Measurements from ENCODE around the gene NUBPL.
"Not testable (repeated sequence)": the region's sequence is repeated elsewhere in the genome, so short reads cannot be mapped to it uniquely, and the experiment has no call there.

Gene NUBPL

DNA sequence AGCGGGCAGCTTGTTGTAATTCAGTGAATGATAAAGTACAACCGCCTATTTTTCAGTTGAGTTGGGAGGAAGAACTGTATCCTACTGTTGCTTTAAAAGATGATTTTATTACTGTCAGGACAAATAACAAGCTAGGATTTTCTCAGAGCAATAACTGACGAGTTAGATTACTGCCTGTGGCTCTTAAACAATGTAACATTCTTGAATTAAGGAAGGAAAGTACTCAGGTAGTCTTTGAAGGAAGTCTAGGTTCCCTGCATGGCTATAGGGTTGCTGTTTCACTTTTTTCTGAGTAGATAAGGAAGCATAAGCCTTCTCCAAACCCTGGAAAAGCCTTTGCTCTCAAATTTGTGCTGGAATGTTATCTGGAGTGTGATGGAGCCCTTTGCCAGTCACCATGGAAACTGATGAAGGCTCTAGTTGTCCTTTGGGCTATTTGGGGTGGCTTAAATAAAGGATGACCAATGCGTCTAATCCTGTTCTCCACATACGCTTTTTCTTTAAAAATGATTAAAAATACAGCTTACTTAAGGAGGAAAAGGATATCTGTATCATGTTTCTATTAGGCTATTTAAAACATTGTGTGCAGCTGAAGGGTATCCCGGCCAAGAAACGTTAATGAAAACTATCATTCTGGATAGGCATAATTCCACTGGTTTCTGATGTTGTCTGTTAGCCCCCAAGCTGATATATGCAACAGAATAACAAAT lies 17.7 kb downstream of the NUBPL start:
- no peak for DNase-seq

DNA sequence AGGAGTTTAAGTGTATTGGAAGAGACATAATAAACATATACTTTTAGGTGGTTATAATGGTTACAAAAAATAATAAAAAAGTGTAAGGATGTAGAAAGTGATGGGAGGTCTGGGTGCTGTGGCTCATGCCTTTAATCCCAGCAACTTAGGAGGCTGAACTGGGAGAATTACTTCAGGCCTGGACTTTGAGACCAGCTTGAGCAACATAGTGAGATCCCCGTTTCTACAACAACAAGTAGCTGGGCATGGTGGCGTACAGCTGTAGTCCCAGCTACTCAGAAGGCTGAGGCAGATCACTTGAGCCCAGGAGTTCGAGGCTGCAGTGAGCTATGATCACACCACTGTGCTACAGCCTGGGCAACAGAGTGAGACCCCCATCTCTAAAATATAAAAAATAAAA lies 19.0 kb downstream of the NUBPL start:
- DNase-seq, result no peak

DNA sequence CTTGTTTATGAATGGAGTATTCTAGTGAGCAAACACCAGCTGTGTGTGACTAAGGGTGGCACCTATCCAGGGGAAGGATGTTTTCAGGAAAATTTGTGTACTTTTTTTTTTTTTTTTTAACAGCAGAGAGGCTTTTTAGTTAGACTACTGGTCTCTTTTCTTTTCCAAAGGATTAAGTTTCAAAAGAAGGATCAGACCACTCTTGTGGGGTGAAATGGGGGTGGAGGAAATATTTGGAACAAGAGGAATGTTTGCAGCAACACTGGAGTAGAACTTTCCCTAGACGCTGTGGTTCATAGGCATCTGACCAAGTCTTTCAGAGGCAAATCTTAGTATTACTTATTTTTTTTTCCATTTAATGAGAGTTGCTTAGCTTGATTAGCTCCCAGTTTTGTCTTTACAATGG lies 21.1 kb downstream of the NUBPL start:
- no peak for DNase-seq

DNA sequence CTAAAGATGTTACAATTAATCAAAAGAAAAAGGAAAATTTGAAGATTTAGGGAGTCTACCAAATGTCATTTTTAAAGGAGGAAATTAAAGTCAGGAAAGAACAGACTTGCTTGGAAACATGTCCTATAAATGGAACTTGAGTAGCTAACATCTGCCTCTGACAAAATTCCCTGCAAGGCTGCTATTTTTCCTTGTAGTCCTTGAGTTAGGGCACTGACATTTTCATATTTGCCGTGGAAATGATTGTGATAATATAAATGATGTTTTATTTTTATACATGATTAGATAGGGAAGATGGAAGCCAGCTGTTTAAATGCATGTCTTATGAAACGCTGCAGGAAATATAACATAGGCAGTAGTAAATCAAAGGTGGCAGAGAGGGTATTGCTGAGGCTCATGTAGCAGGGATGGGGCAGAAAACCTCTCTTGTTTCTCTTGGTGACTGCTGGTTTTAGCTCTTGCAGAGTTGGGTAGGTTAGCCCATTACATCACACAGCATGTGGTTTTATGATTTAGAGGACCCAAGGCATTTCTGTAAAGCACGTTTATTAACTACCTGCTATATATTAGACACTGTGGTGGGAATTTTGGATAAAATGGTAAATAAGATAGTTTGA lies 21.7 kb downstream of the NUBPL start:
- DNase-seq, result no peak

DNA sequence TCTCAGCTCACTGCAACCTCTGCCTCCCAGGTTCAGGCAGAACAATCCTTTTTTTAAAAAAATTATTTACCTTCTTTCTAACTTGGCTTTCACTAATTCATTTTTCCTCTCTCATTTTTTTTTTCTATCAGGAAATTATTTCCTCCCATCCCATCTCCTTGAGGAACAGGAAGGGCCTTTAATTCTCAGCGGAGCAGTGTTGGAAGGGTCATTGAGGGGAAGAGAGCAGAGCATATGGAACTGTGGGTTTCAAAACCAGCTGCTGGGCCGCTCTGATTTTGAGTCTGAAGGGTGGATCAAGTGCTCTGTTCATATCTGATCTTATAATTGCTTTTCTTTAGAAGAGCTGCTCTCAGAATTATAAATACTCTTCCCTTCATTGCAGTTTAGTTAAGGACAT lies 29.0 kb downstream of the NUBPL start:
- no peak for DNase-seq

DNA sequence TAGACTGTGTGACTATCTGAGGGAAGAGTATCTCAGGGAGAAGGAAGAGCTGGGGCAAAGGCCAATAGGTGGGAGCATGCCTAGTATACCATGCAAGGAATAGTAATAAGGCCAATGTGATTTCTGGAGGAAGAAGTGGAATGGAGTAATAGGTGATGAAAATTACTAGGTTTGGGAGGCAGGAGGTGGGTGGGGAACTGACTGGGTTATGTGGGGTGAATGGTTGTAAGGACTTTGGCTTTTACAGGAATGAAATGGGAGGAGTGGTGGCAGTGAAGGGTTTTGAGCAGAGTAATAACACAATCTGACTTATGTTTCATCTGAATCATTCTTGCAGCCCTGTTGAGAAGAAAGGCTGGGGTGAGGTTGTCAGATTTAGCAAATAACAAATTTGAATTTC lies 30.9 kb downstream of the NUBPL start:
- no peak for DNase-seq

DNA sequence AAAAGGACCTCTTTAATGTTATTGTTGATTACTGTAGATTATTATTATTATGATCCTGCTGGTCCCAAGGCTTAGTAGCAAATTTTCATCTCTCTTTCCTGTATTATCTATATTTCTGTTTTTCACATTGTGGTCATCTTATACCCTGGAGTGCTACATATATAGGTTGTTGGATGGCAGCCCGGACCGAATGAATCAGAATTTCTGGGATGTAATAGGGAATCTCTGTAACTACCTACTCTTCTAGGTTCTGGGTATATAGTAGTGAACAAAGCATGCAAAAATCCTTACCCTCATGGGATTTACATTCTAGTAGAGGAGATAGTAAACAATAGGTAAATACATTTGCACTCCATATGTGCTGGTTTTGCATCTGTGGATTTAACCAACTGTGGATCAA lies 31.4 kb downstream of the NUBPL start:
- no peak for DNase-seq

DNA sequence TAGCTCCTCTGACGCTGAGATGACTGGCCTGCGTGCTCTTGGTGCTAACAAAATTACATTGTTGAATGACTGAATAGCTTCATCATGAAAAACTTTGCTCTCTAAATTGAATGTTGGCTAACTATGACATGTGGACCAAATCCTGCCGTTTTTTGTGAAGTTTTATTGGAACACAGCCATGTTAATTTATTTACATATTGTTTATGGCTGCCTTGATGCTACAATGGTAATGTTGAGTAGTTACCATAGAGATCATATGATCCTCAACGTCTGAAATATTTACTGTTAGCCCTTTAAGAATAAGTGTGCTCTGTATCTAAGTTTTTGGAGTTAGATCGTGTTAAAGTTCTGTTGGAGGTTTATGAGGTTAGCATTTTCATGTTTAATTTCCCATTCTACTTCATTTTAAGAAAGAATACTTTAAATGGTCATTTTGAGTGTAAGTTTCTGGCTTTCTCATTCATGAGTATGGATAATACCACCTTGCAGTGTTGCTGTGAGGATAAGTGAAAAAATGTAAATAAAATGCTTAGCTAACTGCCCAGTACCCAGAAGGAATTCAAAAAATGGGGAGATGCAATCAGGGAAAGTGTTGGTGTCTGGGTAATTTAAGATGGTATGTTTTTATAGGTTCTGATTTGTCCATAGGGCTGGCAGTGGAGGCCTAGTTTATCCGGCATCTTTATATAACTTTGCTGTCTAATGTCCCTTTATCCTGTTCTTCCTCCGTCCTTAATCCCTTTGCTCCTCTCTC lies 35.3 kb downstream of the NUBPL start:
- no peak for DNase-seq

DNA sequence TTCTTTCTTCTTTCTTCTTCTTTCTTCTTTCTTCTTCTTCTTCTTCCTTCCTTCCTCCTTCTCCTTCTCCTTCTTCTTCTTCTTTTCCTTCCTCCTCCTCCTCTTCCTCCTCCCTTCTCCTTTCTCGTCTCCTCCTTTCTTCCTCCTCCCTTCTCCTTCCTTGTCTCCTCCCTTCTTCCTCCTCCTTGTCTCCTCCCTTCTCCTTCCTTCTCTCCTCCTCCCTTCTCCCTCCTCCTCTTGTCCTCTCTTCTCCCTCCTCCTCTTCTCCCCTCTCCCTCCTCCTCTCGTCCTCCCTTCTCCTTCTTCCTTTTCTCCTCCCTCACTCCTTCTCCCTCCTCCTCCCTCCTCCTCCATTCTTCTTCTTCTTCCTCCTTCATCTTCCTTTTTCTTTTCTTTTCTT lies 44.5 kb downstream of the NUBPL start:
- DNase-seq, result no peak

DNA sequence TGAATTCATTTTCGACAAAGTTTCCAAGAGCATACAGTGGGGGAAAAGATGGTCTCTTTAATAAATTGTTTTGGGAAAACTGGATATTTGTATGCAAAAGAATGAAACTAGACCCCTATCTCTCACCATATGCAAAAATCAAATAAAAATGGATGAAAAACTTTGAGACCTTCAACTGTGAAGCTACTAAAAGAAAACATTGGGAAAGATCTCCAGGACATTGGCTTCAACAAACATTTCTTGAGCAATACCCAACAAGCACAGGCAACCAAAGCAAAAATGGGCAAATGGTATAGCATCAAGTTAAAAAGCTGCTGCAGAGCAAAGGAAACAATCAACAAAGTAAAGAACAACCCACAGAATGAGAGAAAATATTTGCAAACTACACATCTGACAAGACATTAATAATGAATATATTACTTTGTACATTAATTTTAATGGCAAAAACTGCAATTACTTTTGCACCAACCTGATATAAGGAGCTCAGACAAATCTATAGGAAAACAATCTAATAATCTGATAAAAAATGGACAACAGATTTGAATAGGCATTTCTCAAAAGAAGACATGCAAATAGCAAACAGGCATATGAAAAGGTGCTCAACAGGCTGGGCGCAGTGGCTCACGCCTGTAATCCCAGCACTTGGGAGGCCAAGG lies 50.7 kb downstream of the NUBPL start:
- DNase-seq, result no peak

DNA sequence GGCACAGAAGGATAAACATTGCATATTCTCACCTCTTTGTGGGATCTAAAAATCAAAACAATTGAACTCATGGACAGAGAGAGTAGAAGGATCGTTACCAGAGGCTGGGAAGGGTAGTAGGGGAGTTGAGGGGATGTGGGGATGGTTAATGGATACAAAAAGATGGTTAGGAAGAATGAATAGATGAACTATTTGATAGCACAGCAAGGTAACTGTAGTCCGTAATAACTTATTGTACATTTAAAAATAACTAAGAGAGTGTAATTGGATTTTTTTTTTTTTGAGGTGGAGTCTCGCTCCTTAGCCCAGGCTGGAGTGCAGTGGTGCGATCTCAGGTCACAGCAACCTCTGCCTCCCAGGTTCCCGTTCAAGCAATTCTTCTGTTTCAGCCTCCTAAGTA lies 52.0 kb downstream of the NUBPL start:
- no peak for DNase-seq

DNA sequence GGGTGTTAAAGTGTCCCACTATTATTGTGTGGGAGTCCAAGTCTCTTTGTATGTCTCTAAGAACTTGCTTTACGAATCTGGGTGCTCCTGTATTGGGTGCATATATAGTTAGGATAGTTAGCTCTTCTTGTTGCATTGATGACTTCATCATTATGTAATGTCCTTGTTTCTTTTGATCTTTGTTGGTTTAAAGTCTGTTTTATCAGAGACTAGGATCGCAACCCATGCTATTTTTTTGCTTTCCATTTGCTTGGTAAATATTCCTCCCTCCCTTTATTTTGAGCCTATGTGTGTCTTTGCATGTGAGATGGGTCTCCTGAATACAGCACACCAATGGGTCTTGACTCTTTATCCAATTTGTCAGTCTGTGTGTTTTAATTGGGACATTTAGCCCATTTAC lies 57.7 kb downstream of the NUBPL start:
- not testable (repeated sequence) for DNase-seq

DNA sequence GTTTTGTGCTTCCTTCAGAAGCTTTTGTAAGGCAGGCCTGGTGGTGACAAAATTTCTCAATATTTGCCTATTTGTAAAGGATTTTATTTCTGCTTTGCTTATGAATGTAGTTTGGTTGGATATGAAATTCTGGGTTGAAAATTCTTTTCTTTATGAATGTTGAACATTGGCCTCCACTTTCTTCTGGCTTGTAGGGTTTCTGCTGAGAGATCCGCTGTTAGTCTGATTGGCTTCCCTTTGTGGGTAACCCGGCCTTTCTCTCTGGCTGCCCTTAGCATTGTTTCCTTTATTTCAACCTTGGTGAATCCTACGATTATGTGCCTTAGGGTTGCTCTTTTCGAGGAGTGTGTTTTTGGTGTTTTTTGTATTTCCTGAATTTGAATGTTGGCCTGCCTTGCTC lies 58.2 kb downstream of the NUBPL start:
- no peak for DNase-seq

DNA sequence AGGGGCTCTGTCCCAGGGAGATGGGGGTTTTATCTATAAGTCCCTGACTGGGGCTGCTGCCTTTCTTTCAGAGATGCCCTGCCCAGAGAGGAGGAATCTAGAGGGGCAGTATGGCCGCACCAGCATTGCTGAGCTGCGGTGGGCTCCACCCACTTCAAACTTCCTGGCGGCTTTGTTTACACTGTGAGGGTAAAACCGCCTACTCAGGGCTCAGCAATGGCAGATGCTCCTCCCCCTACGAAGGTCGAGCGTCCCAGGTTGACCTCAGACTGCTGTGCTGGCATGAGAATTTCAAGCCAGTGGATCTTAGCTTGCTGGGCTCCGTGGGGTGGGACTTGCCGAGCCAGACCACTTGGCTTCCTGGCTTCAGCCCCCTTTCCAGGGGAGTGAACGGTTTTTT lies 59.7 kb downstream of the NUBPL start:
- DNase-seq, result not testable (repeated sequence)

DNA sequence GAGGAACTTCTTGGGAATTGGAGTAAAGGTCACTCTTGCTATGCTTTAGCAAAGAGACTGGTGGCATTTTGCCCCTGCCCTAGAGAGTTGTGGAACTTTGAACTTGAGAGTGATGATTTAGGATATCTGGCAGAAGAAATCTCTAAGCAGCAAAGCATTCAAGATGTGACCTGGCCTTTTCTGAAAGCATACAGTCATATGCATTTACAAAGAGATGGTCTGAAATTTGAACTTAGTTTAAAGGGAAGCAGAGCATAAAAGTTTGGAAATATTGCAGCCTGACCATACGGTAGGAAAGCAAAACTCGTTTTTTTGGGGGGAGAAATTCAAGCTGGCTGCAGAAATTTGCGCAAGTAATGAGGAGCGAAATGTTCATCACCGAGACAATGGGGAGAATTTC lies 60.9 kb downstream of the NUBPL start:
- no peak for DNase-seq

DNA sequence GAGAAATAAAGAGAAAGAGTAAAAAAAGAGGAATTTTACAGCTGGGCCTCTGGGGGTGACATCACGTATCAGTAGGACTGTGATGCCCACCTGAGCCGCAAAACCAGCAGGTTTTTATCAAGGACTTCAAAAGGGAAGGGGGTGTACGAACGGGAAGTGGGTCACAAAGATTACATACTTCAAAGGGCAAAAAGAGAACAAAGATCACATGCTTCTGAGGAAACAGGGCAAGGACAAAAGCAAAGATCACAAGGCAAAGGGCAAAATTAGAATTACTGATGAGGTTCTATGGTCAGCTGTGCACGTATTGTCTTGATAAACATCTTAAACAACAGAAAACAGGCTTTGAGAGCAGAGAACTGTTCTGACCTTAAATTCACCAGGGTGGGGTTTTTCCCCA lies 91.7 kb downstream of the NUBPL start:
- DNase-seq, result not testable (repeated sequence)

DNA sequence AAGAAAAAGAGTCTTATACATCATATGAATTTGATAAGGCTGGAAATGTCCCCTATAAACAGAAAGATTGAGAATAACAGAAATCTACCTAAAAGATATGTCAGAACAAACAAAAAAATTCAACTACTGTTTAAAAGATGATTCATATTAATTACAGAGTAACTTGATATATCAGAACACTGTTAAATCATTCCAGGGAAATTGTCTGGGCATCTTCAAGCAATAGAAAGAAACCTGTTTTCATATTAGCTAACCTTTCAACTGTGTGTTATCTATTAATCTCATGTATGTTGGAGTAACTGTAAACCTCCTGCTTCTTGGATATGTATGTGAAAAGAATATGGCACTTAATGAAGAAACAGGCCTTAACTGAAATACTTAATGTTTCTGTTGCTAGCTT lies 96.7 kb downstream of the NUBPL start:
- DNase-seq, result no peak

DNA sequence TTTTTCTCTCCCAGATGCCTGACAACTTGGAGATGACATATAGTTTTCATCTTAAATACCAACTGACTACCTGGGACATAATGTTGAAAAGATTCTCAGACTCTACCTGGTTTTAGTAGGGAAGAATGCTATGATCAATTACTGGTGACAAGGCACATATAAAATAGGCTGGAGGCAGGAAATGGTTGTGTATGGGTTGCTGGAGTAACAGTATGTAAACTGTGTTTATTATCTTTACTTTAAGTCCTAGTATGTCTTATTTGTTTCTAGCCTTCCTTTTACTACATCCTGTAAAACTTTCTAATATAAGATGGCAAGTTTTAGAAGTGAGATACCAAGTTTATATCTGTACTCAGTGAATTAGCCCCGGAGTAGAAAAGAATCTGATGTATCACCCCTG lies 98.1 kb downstream of the NUBPL start:
- no peak for DNase-seq

DNA sequence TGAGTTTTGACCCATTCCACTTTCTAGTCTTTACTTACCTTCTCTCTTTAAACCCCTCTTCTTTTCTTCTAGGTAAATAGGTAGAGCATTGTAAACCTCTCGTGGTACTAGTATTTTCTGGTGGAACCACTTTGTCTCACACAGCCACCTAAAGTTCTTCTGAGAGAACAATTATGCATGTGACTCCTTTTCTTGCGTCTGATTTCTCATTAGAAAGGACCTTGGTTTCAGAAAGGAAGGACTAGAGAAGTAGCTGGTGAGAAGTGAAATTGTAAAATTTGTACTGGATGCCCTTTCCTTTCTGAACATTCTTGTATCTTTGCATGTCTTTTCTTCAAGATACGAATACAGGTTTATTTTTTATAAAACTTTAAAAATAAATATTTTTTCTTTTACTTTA lies 99.0 kb downstream of the NUBPL start:
- DNase-seq, result no peak

DNA sequence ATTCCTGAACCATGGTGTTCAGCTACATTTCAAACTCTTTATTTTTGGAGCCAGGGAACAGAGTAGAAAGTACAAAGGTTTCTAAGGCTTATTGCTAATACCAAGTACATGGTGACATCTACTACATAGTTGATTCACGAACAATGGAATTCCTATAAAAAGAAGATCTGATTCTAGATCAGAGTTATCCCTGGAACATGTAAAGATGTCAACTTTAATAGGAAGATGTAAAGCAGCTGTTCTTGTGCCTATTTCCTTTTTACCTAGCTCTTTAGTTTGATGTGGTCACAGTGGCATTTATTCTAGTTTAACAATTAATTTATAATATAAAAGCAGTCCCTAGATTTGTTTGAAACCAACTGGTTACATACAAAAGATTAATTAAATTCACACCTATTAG lies 99.5 kb downstream of the NUBPL start:
- no peak for DNase-seq

DNA sequence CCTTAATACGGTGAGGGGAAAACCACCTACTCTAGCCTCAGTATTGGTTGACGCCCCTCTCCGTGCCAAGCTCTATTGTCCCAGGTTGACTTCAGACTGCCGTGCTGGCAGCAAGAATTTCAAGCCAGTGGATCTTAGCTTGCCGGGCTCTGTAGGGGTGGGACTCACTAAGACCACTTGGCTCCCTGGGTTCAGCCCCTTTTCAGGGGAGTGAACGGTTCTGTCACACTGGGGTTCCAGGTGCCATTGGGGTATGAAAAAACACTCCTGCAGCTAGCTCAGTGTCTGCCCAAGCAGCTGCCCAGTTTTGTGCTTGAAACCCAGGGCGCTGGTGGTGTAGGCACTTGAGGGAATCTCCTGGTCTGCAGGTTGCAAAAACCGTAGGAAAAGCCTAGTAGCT lies 107.1 kb downstream of the NUBPL start:
- no peak for DNase-seq

DNA sequence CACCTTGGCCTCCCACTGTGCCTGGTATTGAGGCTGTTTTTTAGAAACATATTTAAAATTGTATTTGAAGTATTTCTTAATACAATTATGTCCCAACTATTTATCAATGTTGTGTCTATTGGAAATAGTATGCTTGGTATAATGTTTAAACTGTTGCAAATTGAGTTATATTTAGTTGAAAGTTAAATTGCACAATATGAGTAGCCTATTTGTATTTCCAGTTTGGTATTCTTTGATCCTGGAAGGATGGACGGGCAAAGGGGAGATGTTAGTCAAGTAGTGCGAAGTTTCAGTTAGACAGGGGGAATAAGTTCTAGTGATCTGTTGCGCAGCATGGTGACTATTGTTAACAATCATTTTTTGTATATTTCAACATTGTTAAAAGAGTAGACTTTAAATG lies 111.5 kb downstream of the NUBPL start:
- no peak for DNase-seq

DNA sequence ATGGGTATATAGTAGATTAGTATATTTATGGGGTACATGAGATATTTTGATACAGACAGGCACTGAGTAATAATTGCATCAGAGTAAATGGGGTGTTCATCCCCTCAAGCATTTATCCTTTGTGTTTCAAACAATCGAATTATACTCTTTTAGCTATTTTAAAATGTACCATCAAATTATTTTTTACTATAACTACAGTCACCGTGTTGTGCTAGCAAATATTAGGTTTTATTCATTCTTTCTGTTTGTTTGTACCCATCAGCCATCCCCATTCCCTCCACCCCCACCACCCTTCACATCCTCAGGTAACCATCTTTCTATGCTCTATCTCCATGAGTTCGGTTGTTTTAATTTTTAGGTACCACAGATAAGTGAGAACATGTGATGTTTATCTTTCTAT lies 115.8 kb downstream of the NUBPL start:
- DNase-seq, result no peak

DNA sequence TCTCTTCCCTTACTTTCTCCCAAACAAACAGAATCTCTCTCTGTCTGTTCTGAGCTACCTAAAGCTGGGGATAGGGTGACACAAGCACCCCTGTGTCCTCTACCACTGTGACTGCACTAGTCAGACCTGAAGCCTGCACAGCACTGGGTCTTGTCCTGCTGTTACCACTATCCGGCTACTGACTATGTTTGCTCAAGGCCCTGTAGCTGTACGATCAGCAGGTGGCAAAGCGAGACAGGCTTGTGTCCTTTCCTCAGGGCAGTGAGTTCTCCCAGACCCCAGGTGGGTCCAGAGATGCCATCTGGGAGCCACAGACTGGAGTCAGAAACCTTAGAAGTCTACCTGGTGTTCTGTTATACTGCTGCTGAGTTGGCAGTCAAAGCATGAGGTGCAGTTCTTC lies 116.4 kb downstream of the NUBPL start:
- no peak for DNase-seq
